Adipose tissue (tissue), 3 donors: ENCODE data around the gene FAM50B. TPM values are rescaled to one million over a fixed set of nuclear protein-coding genes. Genes with fewer than 3 reads are reported as not detected.
"Not testable (repeated sequence)": the region's sequence is repeated elsewhere in the genome, so short reads cannot be mapped to it uniquely, and the experiment has no call there.

Experiments
- H3K27ac ChIP-seq: one replicate; pipeline ENCODE4 v1.5.1; 2013; ENCODE audit warnings: low read depth, low read length
- WGBS, 3 donors: extraction: QIAGEN DNeasy Blood & Tissue Kit; methylation state at CpG; one replicate each; pipeline ENCODE4 v1.1.7; 2013; 5-methylcytosine and 5-hydroxymethylcytosine counted together
- polyA plus RNA-seq, 3 donors: library from polyadenylated mRNA; stranded (reverse); fragments of 200-250 nt; gene quantifications; one replicate each; pipeline ENCODE4 v1.2.3, GENCODE V29; 2013
- donor health status: healthy with polysubstance abuse.
- donor health status: Bipolar disorder and iron deficiency.
- donor health status: healthy.

The FAM50B gene
- polyA plus RNA-seq, 3 donors = 7.3 to 12.4 (median 9.2) TPM

DNA sequence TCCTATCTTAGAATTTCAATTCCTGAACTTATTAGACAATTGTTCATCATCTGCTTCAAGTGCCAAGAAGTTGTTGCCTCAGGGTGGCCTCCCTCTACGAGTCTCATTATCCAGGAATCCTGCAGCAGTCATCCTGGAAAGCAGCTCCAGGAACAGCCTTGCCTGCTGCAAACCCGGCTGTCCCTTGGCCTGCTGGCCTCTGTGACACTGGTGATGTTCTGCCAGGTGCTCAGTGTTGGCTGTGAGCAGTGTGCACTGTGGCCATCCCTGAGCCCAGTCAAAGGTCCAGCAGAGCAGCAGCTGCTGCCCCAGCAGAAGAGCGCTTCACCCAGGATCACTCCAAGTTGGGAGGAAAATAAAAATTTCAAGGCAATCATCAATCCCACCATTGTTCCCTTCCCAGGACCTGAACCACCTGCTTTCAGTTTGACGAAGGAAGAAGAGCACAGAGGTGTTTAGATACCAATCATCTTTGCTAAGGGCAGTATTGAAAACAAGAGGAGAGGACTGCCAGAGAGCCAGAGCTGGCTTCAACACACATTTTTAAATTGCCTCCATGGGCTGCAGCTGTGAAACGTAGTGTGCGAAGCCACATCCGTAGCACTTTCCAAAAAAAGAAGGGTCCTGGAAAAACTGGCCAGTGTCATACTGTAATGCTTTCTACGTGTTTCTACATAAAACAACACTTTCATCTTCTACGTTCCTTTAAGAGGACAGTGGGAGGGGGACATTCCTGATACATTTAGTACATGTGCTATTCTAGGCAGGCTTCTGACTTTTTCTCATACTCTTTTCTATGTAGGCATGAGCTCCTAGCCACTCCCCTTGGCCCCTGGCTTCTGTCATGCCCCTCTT lies 7.2 kb upstream of the FAM50B start:
- WGBS, 3 donors = 68 to 77% (median 76%) methylated on average over 9 of the region's 9 CpGs
- H3K27ac ChIP-seq = no peak overlapping the region

- 72 to 78% (median 76%) methylated on average over 9 of the region's 9 CpGs for WGBS, 3 donors
- no peak overlapping the region for H3K27ac ChIP-seq
Observed at GRCh38 chr6:3843379-3844096, 5.6 kb upstream of the FAM50B start.

GRCh38 chr6:3844097-3844463 lies 5.1 kb upstream of the FAM50B start:
- WGBS, 3 donors = 88 to 95% (median 92%) methylated on average over 5 of the region's 5 CpGs
- H3K27ac ChIP-seq = no peak overlapping the region

GRCh38 chr6:3847521-3847920 lies 1.7 kb upstream of the FAM50B start:
- WGBS, 3 donors = 58 to 75% (median 75%) methylated on average over 3 of the region's 3 CpGs
- no peak overlapping the region for H3K27ac ChIP-seq

GRCh38 chr6:3848380-3848779 lies 793 bp upstream of the FAM50B start:
- WGBS, 3 donors = 81 to 92% (median 82%) methylated on average over 9 of the region's 9 CpGs
- H3K27ac ChIP-seq = no peak overlapping the region

- H3K27ac ChIP-seq = no peak overlapping the region
- 63 to 68% (median 63%) methylated on average over 69 to 73 of the region's 73 CpGs for WGBS, 3 donors
Observed at GRCh38 chr6:3849681-3850450, 693 bp downstream of the FAM50B start.

DNA sequence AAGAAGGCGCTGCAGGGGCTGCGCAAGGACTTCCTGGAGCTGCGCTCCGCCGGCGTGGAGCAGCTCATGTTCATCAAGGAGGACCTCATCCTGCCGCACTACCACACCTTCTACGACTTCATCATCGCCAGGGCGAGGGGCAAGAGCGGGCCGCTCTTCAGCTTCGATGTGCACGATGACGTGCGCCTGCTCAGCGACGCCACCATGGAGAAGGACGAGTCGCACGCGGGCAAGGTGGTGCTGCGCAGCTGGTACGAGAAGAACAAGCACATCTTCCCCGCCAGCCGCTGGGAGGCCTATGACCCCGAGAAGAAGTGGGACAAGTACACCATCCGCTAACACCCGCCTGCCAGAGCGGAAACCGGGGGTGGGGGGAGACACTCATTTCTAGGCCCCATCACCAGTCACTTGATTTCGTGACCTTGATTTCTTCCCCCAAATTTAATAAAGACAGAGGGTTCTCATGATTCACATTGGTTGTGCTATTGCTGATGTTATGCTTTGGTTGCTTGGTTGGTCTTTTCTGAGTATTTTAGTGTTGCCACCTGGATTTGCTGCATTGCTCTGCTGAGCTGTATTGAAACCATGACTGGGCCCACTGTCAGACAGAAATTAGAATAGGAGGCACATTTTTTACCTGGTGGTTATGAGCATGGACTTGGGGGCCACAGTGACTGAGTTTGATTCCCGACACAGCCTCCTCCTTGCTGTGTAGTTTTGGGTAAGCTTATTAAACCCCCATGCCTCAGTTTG lies 1.5 kb downstream of the FAM50B start:
- H3K27ac ChIP-seq = no peak overlapping the region
- 95 to 96% (median 96%) methylated on average over 33 of the region's 33 CpGs for WGBS, 3 donors

- 49 to 92% (median 81%) methylated on average over 2 of the region's 2 CpGs for WGBS, 3 donors
- H3K27ac ChIP-seq = no peak overlapping the region
Observed at GRCh38 chr6:3851839-3852238, 2.7 kb downstream of the FAM50B start.

- 77 to 83% (median 78%) methylated on average over 5 of the region's 5 CpGs for WGBS, 3 donors
- no peak overlapping the region for H3K27ac ChIP-seq
Observed at GRCh38 chr6:3852391-3852790, 3.2 kb downstream of the FAM50B start.

DNA sequence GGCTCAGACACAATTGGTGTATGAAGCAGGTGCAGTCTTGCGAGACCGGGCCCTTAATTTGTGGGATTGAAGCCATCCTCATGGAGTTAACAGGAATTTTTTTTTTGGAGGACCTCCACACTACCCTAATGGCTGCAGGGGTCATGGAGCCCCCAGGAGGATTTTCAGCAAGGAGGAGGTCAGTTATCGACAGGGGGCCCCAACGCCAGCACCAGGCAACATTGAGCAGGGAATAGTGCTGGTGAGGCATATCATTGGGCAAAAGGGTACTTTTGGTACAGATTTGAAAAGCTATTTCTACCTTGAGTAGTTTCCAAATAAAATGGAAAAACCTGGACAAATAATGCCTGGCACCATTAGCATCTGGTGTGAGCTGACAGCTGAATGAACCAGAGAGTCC lies 6.7 kb downstream of the FAM50B start:
- WGBS, 3 donors = 94 to 99% (median 96%) methylated on average over 4 of the region's 4 CpGs
- no peak overlapping the region for H3K27ac ChIP-seq

DNA sequence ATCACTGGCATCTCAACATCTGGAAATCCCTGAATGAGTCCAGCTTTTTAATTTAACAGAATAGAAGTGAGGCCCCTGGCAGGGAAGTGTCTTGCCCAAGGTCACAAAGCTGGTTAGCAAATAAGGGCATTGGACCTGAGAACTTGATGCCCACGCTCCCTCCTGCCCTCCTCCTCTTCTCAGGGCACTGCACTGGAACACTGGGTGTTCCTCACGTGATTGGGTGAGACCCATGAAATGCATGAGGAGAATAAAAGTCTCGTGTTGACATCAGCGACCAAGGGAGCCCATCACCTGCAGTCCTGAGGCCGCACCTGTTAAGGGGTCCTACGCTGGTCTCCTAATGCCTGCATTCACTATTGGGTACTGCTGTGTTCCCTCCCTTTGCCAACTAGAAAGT lies 7.4 kb downstream of the FAM50B start:
- 75 to 96% (median 89%) methylated on average over 6 of the region's 6 CpGs for WGBS, 3 donors
- H3K27ac ChIP-seq = no peak overlapping the region

- WGBS, 3 donors = 91 to 97% (median 92%) methylated on average over 14 of the region's 14 CpGs
- H3K27ac ChIP-seq = no peak overlapping the region
Observed at GRCh38 chr6:3857468-3858456, 8.6 kb downstream of the FAM50B start.

DNA sequence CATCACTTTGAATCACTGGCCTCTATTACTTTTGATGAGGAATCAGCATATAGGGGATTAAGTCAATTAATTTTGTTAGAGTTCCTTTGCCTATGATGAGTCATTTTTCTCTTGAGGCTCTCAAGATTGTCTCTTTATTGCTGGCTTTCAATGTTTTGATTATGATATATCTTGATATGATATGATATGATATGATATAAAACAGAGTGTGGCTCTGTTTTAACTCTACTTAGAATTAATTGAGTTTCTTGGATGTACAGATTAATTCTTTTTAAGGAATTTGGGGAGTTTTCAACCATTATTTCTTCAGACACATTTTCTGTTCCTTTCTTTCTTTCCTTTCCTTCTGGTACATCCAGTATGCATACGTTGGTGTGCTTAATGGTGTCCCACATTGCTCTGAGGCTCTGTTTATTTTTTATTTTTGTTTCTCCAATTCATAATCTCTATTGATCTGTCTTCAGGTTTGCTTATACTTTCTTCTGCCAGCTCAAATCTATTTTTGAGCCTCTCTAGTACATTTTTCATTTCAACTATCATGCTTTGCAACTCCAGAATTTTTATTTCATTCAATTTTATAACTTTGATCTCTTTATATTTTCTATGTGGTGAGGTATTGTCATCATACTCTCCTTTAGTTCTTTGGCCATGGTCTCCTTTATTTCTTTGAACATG lies 10.8 kb downstream of the FAM50B start:
- no peak overlapping the region for H3K27ac ChIP-seq
- WGBS, 3 donors = 80 to 81% (median 80%) methylated on average over 1 of the region's 1 CpG

GRCh38 chr6:3861424-3861823 lies 12.3 kb downstream of the FAM50B start:
- 84 to 89% (median 88%) methylated on average over 4 of the region's 4 CpGs for whole genome bisulfite sequencing, 3 donors
- no peak overlapping the region for H3K27ac ChIP-seq

DNA sequence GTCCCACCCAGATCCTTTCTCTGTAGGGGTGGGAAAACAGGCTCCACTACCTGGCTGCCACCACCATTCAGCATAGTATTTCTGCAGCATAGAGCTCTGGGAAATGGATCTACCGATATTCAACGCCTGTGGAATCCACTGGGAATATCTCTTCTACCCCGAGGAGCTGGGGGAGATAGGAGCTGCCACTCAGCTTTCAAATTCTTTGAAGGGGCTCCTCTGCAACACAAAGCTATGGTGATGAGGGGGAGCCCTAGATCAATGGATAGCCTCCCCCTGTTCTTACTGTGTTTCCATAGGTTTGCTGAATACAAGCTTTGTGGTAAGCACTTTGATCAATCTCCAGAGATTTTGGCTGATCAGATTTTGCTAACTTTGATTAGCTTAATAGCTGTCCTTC lies 12.9 kb downstream of the FAM50B start:
- WGBS, 3 donors = 52 to 67% (median 64%) methylated on average over 3 of the region's 3 CpGs

DNA sequence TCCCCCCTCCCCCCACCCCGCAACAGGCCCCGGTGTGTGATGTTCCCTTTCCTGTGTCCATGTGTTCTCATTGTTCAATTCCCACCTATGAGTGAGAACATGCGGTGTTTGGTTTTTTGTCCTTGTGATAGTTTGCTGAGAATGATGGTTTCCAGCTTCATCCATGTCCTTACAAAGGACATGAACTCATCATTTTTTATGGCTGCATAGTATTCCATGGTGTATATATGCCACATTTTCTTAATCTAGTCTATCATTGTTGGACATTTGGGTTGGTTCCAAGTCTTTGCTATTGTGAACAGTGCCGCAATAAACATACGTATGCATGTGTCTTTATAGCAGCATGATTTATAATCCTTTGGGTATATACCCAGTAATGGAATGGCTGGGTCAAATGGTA lies 14.1 kb downstream of the FAM50B start:
- 75 to 88% (median 85%) methylated on average over 4 of the region's 5 CpGs for WGBS, 3 donors
- H3K27ac ChIP-seq = not testable (repeated sequence)

More for the DNA sequence above, 12.9 kb downstream of the FAM50B start:
- H3K27ac ChIP-seq = no peak overlapping the region

DNA sequence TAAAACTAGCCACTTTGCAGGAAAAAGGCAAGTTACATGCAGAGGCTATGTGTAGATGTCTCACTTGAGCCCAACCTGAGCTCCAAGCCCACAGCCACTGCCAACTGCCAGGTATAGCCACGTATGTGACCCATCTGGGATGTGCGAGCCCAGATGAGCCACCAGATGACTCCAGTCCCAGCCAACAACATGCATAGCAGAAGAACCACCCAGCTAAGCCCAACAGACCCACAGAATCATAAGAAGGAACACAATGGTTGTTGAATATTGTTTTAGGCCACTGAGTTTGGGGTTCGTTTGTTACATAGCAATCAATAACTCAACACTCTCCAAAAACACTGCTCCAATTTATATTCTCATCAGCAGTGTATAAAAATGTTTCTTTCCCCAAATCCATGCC lies 16.3 kb downstream of the FAM50B start:
- no peak overlapping the region for H3K27ac ChIP-seq
- 89 to 94% (median 94%) methylated on average over 3 of the region's 3 CpGs for WGBS, 3 donors
